Upper lobe of left lung (tissue), 4 donors: Measurements from ENCODE around the gene CYTH3.

Source experiments
- CTCF ChIP-seq, 6 experiments: fragments of 450-650 bp in 4 of 6; fragments of 200-600 bp in 2 of 6; sonication (generic) in 2 of 6; IDR thresholded peaks; one replicate each; pipeline ENCODE4 v1.5.1; 2016 to 2019; ENCODE audit warnings: antibody characterized with exemption in 6 of 6
- EP300 ChIP-seq, 4 donors: sonication (generic); formaldehyde crosslinking; IDR thresholded peaks; one replicate each; pipeline ENCODE4 v1.5.1; 2017; ENCODE audit warnings: antibody characterized with exemption in 4 of 4, control low read depth in 2 of 4
- POLR2A ChIP-seq, 4 donors: fragments of 450-650 bp; IDR thresholded peaks; one replicate each; pipeline ENCODE4 v1.5.1; 2016 to 2017; ENCODE audit warnings: antibody characterized with exemption in 4 of 4, mild to moderate bottlenecking in 2 of 4

- no peak for TF ChIP-seq CTCF (IDR thresholded peaks at IDR 0.05)
- TF ChIP-seq EP300 (IDR thresholded peaks at IDR 0.05) = no peak
- TF ChIP-seq POLR2A (IDR thresholded peaks at IDR 0.05) = no peak
Observed at GRCh38 chr7:6127110-6127490, 145.3 kb downstream of the CYTH3 start.
